ENCODE results near the gene TALDO1. TPM values are rescaled to one million over a fixed set of nuclear protein-coding genes. Genes with fewer than 3 reads are reported as not detected.

The TALDO1 gene
- total RNA-seq, 1 experiment from 2014 or later, result 268 TPM

GRCh38 chr11:788009-788640 is 40.9 kb downstream of the TALDO1 start:
- H3K4me3 Mint-ChIP-seq, result peak overlapping the region in 1 of 2 experiments; percentile 25; a peak in 1 of 5 replicates
- H3K27ac ChIP-seq (ENCODE audit: insufficient read length, low read depth, low read length), result no peak overlapping the region
- DNase-seq, result no peak

More at GRCh38 chr11:788009-788640, 40.9 kb downstream of the TALDO1 start:
- Mint-ChIP-seq H3K4me1 (peaks cover 14 to 35% of the 10 kb centered on the region in 2 experiments), H3K36me3 (ENCODE audit: insufficient read depth in 1 of 3, low read depth in 3 of 3) (peaks cover 3 to 14% (median 4%) of the 10 kb centered on the region in 3 experiments; a peak in 5 of 7 replicates), H3K27me3 (ENCODE audit: low read depth) (peaks cover 10% of the 10 kb centered on the region), H3K27ac (no peak overlapping the region), H3K9me3 (no peaks in the 10 kb centered on the region)
- no peaks in the 10 kb centered on the region for H3K9me3 ChIP-seq (ENCODE audit: control insufficient read depth, low read depth, low read length)
- no CpG with 5 or more reads among the region's 28 CpGs for WGBS (ENCODE audit: extremely low coverage, insufficient read length, low lambda C conversion rate)
- no peak overlapping the region for H4K8ac ChIP-seq (replicated peaks; ENCODE audit: insufficient read length, low read depth, low read length)
- H3K56ac ChIP-seq (ENCODE audit: insufficient read length, low read depth, low read length), result no peak overlapping the region
- H4K91ac ChIP-seq (ENCODE audit: insufficient read length, low read depth, low read length), result no peak overlapping the region
- H3K18ac ChIP-seq (ENCODE audit: insufficient read length, low read depth, low read length), result no peak overlapping the region
- no peak overlapping the region for H2AK5ac ChIP-seq (ENCODE audit: insufficient read length, low read length)
- no peak overlapping the region for H3K4me2 ChIP-seq (ENCODE audit: insufficient read depth, insufficient read length, low read length)
- H2BK120ac ChIP-seq (ENCODE audit: low read depth, low read length, poor library complexity, severe bottlenecking), result no peak overlapping the region
- H4K20me1 ChIP-seq (ENCODE audit: control insufficient read depth, insufficient read depth, insufficient read length), result no peaks in the 10 kb centered on the region
- no peaks in the 10 kb centered on the region for H3K79me2 ChIP-seq (ENCODE audit: insufficient read depth, low read length)
- H2BK5ac ChIP-seq (ENCODE audit: insufficient read length, low read length), result no peak overlapping the region
- no peak overlapping the region for H2BK12ac ChIP-seq (ENCODE audit: insufficient read length, low read depth, low read length)
- peaks cover 4% of the 10 kb centered on the region for H3K23me2 ChIP-seq (ENCODE audit: insufficient read length, low read depth, low read length, poor library complexity, severe bottlenecking)
- H3K9ac ChIP-seq (ENCODE audit: extremely low read depth, insufficient read length, low read length), result no peak overlapping the region
- H3K4ac ChIP-seq (ENCODE audit: low read depth, low read length), result no peak overlapping the region
- H2BK15ac ChIP-seq (ENCODE audit: low read depth, low read length), result no peak overlapping the region
- no peak overlapping the region for H3K23ac ChIP-seq (ENCODE audit: insufficient read length, low read depth, low read length)
- no peaks in the 10 kb centered on the region for H3K79me1 ChIP-seq (ENCODE audit: insufficient read depth, low read depth, low read length, poor library complexity, severe bottlenecking)
- H4K5ac ChIP-seq (ENCODE audit: insufficient read length, low read depth, low read length), result no peak overlapping the region
- no peak for TF ChIP-seq CTCF (conservative IDR thresholded peaks at IDR 0.05)
- no peak overlapping the region for H3K14ac ChIP-seq (ENCODE audit: insufficient read depth, low read length)
- no peaks in the 10 kb centered on the region for H3K27me3 ChIP-seq (ENCODE audit: insufficient read depth, low read length)
- no peak overlapping the region for H3T11ph ChIP-seq (ENCODE audit: low read length)
- no peak overlapping the region for H2BK20ac ChIP-seq (ENCODE audit: low read depth, low read length, poor library complexity, severe bottlenecking)
- no peak overlapping the region for H2AFZ ChIP-seq (ENCODE audit: low read length)
- peaks cover 2% of the 10 kb centered on the region; the same call in 1 of the 2 replicates for H3K4me1 ChIP-seq (ENCODE audit: insufficient read depth, low read length)

Data from H9 (cell line).